ENCODE measurements around the gene STRADA.
"Not testable (repeated sequence)": the region's sequence is repeated elsewhere in the genome, so short reads cannot be mapped to it uniquely, and the experiment has no call there.

Gene STRADA

GRCh38 chr17:63753215-63753614, 11.6 kb upstream of the STRADA start:
- no peak for DNase-seq

GRCh38 chr17:63752707-63753106, 11.1 kb upstream of the STRADA start:
- DNase-seq: no peak

DNA sequence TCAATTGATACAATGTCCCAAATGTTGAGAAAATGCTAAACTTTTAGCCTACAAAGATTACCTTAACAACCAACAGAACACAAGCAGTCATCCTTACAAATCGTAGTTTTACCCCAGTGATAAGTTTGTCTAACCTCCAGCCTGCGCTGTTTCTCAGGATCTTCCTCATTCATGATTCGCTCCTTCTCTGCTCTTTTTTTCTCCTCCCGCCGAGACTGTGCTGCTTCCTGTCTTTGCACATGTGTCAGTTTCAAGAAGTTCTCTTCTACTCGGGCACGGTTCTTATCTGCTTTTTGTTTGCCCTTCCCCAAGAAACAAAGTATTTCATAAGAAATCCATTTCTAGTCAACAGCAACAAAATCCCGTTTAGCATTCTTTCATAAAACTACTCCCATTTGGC, 10.2 kb upstream of the STRADA start:
- peak; percentile 78 for DNase-seq

DNA sequence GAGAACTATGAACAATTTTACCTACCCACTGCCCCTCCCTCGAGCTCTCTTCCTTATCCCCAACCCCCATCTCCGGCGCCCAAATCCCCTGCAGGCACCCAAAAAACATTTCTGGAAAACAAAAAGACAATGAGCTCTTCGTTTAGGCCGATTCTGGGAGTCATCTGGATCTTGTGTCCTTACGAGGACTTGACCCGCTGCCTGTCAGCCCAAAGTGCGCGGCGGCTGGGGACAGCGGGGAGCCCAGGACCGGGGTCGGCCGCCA, 524 bp downstream of the STRADA start:
- peak; percentile 24 for DNase-seq

DNA sequence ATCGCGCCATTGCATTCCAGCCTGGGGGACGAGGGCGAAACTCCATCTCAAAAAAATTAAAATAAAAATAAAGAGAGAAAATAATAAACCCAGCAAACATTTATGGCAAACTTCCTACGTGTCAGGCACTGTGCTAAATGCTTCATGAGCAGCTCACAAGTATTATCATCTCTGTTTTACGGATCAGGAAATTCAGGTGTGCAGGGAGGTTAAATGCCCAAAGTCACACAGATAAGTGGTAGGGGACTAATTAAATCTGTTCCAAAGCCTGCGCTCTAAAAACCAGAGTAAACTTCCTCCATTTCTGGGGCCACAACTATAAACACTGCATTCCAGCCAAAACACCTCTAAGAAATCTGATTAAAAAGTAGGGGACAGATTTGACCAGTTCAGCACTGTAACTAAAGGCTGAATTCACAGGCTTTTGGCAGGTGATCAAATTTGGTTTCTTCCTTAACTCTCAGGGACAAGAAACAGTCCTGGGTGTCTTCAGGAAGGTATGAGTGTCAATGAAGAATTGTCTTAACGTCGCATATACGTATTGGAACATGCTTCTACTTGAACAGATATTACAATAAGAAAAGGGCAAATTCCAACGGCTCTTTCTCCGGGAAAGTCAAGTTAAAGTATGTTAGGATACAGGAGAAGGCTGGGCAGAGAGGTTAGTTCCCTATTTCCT, 996 bp downstream of the STRADA start:
- no peak for DNase-seq

- peak; percentile 67 for DNase-seq
These were observed 5.9 kb downstream of the STRADA start for GRCh38 chr17:63735691-63736090.

DNA sequence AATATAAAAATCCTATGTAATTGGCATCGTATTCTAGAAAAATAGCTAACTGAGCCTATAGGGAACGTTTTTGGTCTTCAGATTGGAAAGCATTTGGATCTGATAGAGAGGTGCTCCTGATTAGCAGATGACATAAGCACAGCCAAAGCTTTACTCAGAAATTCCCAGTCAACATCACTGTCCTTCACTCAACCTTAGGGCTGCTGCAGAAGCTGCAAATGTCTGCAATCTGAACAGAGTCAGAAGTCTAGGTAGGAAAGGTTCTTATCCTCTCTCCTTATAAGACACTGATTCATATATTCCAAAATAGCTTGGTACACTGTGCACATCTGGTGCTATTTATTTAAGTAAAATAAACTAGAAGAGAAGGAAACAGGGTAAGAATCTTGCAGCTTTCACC, 19.2 kb downstream of the STRADA start:
- DNase-seq: no peak

- DNase-seq: not testable (repeated sequence)
These were observed 21.4 kb downstream of the STRADA start for GRCh38 chr17:63720194-63720593.

DNA sequence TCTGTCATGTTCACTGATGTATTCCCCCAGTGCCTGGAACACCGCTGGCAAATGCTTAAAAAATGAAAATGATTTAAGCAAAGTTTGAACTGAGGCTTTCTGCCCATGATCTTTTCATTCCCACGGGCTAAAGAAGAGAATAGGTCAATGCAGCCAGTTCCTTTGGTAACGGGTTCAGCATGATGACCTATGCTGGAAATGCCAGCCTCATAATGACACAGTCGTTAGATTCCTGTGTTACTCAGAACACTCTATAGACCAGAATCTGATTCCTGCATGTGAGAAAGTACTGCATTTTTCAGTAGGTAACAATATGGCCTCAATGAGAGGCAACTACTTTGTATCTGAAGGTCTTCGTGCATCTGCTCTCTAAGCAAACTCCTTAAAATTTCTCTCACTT, 22.6 kb downstream of the STRADA start:
- no peak for DNase-seq

- no peak for DNase-seq
These were observed 25.2 kb downstream of the STRADA start for GRCh38 chr17:63716426-63716825.

DNA sequence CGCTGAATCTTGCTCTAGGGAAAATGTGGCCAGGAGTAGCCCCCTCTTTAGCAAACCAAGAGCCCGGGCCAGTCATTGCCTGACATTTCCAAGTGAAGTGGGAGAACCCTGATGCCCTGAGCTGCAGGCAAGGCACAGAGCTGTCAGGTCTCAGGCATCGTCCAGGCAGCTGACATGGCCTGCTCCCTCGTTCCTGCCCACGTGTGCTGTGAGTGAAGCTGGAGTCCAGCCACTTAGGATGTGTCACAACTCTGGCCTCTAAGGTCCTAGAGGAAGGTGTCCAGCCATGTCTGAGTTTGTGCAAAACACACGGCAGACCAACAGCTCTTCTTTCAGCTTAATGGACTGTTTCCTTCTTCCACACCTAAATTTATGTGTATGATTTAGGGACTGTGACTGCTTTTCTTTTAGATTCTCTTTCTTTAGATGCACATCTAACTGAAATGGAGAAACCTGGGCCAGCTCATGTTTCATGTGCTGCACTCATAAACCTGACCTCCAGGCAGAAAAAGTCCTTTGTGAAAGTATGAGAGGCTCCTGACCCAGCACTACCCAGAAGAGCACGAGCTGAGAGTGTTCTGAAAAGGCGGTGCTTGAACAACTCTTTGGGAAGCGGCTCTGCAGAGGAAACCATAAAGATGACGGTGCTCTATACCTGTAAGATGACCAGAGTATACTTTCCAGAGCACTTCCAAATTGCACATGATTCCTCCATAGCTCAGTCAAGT, 26.9 kb downstream of the STRADA start:
- DNase-seq: no peak

DNA sequence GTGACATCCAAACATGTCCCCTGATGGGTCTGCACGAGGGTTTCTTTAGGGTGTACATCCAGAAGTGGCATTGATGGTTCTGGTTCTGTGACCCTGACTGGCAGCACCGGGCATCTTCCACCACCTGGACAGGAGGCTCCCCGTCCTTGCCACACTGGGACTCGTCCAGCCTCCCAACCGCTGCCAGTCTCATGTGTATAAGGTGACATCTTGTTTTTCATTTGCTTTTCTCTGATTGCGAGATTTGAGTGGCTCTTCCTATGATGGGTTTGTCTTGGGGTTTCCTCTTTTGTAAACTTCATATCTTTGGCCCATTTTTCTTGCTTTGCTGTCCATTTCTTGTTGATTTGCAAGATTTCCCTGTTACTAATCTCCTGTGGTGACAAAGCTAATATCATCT, 32.5 kb downstream of the STRADA start:
- DNase-seq: no peak

GRCh38 chr17:63707151-63707550, 34.4 kb downstream of the STRADA start:
- DNase-seq: no peak

- no peak for DNase-seq
These were observed 35.1 kb downstream of the STRADA start for GRCh38 chr17:63706336-63707082.

DNA sequence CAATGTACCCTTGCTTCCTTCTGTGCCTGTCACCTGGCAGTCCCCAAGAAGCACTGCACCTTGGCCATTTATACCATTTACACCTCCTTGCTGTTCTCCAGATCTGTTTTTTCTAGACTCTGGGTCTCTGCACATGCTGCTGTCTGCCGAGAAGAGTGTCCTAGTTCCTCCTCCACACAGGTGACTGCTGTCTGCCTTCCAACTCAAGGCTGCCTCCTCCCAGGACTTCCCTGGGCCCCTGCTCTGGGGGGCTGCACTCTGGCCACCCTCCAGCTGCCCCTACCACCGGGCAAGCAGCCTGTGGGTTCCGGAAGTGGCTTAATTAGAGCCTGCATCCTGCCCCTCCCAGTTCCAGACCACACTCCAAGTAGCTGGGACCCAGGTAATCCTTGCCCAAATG, 35.9 kb downstream of the STRADA start:
- no peak for DNase-seq

DNA sequence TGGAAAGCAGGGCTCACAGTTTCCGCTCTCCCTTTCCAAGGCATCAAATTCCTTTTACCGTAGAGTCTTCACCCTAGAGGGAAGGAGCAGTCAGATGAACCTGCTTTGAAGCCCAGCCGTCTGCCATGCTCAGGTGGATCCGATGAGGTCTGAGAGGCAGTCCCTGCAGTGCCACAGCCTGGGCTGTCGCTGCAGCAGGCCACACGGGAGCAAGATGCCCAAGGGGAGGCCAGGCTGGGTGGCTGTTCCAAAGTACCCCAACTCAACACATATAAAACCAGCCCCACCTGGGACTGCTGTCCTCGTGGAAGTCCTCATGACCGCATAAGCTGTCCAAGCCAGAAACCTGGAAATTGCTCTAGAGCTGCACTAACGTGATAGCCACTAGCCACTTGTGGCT, 36.8 kb downstream of the STRADA start:
- DNase-seq: no peak

- DNase-seq: no peak
These were observed 37.4 kb downstream of the STRADA start for GRCh38 chr17:63704259-63704576.

- DNase-seq: no peak
These were observed 37.9 kb downstream of the STRADA start for GRCh38 chr17:63703556-63704258.

DNA sequence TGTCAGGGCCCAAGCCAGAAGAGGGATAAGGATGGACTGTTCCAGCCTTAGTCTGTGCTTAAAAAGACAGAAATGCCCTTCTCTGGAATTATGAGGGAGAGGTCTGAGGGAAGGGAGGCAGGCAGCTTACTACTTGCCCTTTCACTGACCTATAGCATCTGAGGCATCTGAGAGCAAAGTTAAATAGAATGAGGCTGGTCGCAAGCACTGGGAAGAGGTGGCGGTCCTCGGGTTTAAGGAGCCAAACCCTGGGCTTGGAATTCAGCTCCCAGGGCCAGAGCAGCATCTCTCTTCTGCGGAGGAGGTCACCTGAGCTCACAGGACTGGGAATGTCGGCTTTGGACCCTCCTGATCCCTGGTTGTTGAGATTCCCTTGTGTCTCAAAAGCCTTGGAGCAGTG, 38.6 kb downstream of the STRADA start:
- no peak for DNase-seq

DNA sequence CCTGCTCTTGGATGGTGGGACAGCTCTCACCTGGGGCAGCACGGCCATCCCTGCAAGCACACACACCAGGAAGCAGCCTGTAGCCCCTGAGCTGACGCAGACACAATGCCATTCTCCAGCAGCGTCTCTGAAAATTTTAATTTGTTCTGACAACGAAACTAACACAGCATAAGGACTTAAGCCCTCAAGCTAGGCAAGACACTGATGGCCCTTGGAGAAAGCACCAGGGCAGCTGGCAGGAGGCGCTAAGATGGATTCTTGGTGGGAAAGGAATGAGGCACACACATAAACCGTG, 38.9 kb downstream of the STRADA start:
- no peak for DNase-seq

DNA sequence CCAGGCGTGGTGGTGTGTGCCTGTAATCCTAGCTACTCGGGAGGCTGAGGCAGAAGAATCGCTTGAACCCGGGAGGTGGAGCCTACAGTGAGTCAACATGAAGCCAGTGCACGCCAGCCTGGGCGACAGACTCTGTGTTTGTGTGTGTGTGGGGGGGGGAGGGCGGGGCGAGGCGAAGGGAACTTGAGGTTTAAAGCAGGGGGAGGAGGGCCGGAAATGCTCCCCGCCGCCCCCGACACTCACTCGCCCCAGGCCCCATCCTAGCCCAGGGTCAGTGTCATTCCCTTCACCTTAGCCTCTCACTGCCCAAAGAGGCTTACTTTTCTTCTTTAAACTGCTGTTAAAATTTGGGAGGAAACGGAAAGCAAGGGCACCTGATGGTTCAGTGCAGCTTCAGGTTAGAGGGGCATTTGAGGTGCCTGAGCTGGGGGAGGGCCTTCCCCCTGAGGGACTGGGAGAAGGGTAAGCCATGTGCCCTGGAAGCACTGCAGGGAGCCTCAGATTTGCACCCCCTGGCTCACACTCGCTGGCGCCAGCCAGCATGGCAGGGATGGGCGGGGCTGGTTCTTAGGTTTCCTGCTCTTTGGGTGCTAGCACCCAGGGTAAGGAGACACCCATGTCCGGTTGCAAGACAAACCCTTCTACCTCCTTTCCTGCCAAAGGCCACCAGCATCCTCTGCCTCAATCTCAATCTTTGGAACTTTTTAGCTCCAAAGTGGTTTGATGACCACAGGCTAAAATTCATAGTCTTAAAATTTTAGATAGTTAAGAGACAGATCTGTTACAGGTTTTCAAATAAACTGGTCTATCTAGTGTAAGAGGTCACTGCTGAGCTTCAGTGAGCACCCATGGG, 39.5 kb downstream of the STRADA start:
- peak; percentile 68 for DNase-seq

- DNase-seq: peak; percentile 50
These were observed 40.2 kb downstream of the STRADA start for GRCh38 chr17:63701456-63701820.
